ENCODE measurements around the gene CFHR5.
A peak's percentile ranks its signal among the peaks of the same experiment; 100 is the strongest.
"Not testable (repeated sequence)": the region's sequence is repeated elsewhere in the genome, so short reads cannot be mapped to it uniquely, and the experiment has no call there.

CFHR5 gene

GRCh38 chr1:196977278-196977677 is at the start of gene CFHR5:
TSS of gene CFHR5 (plus strand) at chr1:196977556. CDS start at chr1:196977665, 109 bp downstream.
- ATAC-seq (no peak), DNase-seq (ENCODE audit: low spot score in 2 of 2) (no peak)
- no peaks in the 10 kb centered on the region for H3K4me1 Mint-ChIP-seq
- H3K27ac Mint-ChIP-seq, result no peak within 1 kb of the TSS
- no peaks in the 10 kb centered on the region for H3K9me3 Mint-ChIP-seq
- H3K36me3 Mint-ChIP-seq, result no peaks in the 10 kb centered on the region
- H3K4me3 Mint-ChIP-seq, result no peak within 1 kb of the TSS

GRCh38 chr1:196932853-196933252 is 44.5 kb upstream of the CFHR5 start:
- not testable (repeated sequence) for H3K4me3 Mint-ChIP-seq; H3K4me1 Mint-ChIP-seq; ATAC-seq; H3K27ac Mint-ChIP-seq; H3K9me3 Mint-ChIP-seq; H3K36me3 Mint-ChIP-seq; DNase-seq (ENCODE audit: low spot score in 2 of 2)

- Mint-ChIP-seq H3K9me3 (no peaks in the 10 kb centered on the region), H3K4me1 (no peaks in the 10 kb centered on the region), H3K4me3 (no peak overlapping the region), H3K36me3 (no peaks in the 10 kb centered on the region), H3K27ac (no peak overlapping the region)
- no peak for DNase-seq (ENCODE audit: low spot score in 2 of 2)
- ATAC-seq, result peak; percentile 40
Observed at GRCh38 chr1:196933531-196934189, 43.7 kb upstream of the CFHR5 start.

- DNase-seq (ENCODE audit: low spot score in 2 of 2); ATAC-seq; H3K36me3 Mint-ChIP-seq; H3K9me3 Mint-ChIP-seq; H3K27ac Mint-ChIP-seq; H3K4me3 Mint-ChIP-seq; H3K4me1 Mint-ChIP-seq: not testable (repeated sequence)
Observed at GRCh38 chr1:196941474-196941873, 35.9 kb upstream of the CFHR5 start.

- not testable (repeated sequence) for DNase-seq (ENCODE audit: low spot score in 2 of 2); H3K4me1 Mint-ChIP-seq; H3K27ac Mint-ChIP-seq; H3K36me3 Mint-ChIP-seq; H3K4me3 Mint-ChIP-seq; ATAC-seq; H3K9me3 Mint-ChIP-seq
Observed at GRCh38 chr1:196943568-196943967, 33.8 kb upstream of the CFHR5 start, which contains the start of gene CFHR2. TSS of gene CFHR2 (plus strand) at chr1:196943738. CDS start at chr1:196943881, 143 bp downstream.

GRCh38 chr1:196951711-196952394 is 25.5 kb upstream of the CFHR5 start:
- ATAC-seq (no peak), DNase-seq (ENCODE audit: low spot score in 2 of 2) (no peak)
- Mint-ChIP-seq H3K4me3 (no peak overlapping the region), H3K9me3 (peaks cover 3% of the 10 kb centered on the region), H3K36me3 (no peaks in the 10 kb centered on the region), H3K4me1 (no peaks in the 10 kb centered on the region), H3K27ac (no peak overlapping the region)

- Mint-ChIP-seq H3K36me3 (no peaks in the 10 kb centered on the region), H3K9me3 (peaks cover 3% of the 10 kb centered on the region), H3K4me3 (no peak overlapping the region), H3K4me1 (no peaks in the 10 kb centered on the region), H3K27ac (no peak overlapping the region)
- DNase-seq (ENCODE audit: low spot score in 2 of 2) (no peak), ATAC-seq (no peak)
Observed at GRCh38 chr1:196954778-196955177, 22.6 kb upstream of the CFHR5 start.

GRCh38 chr1:196955926-196956325 is 21.4 kb upstream of the CFHR5 start:
- ATAC-seq (no peak), DNase-seq (ENCODE audit: low spot score in 2 of 2) (no peak)
- Mint-ChIP-seq H3K36me3 (no peaks in the 10 kb centered on the region), H3K27ac (no peak overlapping the region), H3K4me1 (no peaks in the 10 kb centered on the region), H3K9me3 (peaks cover 3% of the 10 kb centered on the region), H3K4me3 (no peak overlapping the region)

- DNase-seq (ENCODE audit: low spot score in 2 of 2), result no peak
- no peaks in the 10 kb centered on the region for H3K9me3 Mint-ChIP-seq
- H3K27ac Mint-ChIP-seq, result no peak overlapping the region
- H3K4me3 Mint-ChIP-seq, result no peak overlapping the region
- no peaks in the 10 kb centered on the region for H3K4me1 Mint-ChIP-seq
- ATAC-seq, result no peak
- H3K36me3 Mint-ChIP-seq, result no peaks in the 10 kb centered on the region
Observed at GRCh38 chr1:196960854-196961253, 16.5 kb upstream of the CFHR5 start.

GRCh38 chr1:196970182-196970581 is 7.2 kb upstream of the CFHR5 start:
- Mint-ChIP-seq H3K9me3 (no peaks in the 10 kb centered on the region), H3K36me3 (no peaks in the 10 kb centered on the region), H3K4me3 (no peak overlapping the region), H3K4me1 (no peaks in the 10 kb centered on the region), H3K27ac (no peak overlapping the region)
- ATAC-seq, result no peak
- DNase-seq (ENCODE audit: low spot score in 2 of 2), result no peak

GRCh38 chr1:196976278-196976677 is 1.1 kb upstream of the CFHR5 start:
- H3K9me3 Mint-ChIP-seq, result no peaks in the 10 kb centered on the region
- DNase-seq (ENCODE audit: low spot score in 2 of 2) (no peak), ATAC-seq (no peak)
- H3K4me3 Mint-ChIP-seq, result no peak overlapping the region
- no peak overlapping the region for H3K27ac Mint-ChIP-seq
- H3K36me3 Mint-ChIP-seq, result no peaks in the 10 kb centered on the region
- no peaks in the 10 kb centered on the region for H3K4me1 Mint-ChIP-seq

- no peak for DNase-seq (ENCODE audit: low spot score in 2 of 2)
- no peak overlapping the region for H3K4me3 Mint-ChIP-seq
- H3K4me1 Mint-ChIP-seq, result no peaks in the 10 kb centered on the region
- H3K9me3 Mint-ChIP-seq, result no peaks in the 10 kb centered on the region
- no peak overlapping the region for H3K27ac Mint-ChIP-seq
- H3K36me3 Mint-ChIP-seq, result no peaks in the 10 kb centered on the region
- no peak for ATAC-seq
Observed at GRCh38 chr1:196980859-196981258, 3.5 kb downstream of the CFHR5 start.

- not testable (repeated sequence) for H3K9me3 Mint-ChIP-seq; DNase-seq (ENCODE audit: low spot score in 2 of 2); H3K36me3 Mint-ChIP-seq; H3K27ac Mint-ChIP-seq; H3K4me3 Mint-ChIP-seq; H3K4me1 Mint-ChIP-seq; ATAC-seq
Observed at GRCh38 chr1:196982247-196982646, 4.9 kb downstream of the CFHR5 start.

- not testable (repeated sequence) for H3K4me1 Mint-ChIP-seq; H3K4me3 Mint-ChIP-seq; H3K27ac Mint-ChIP-seq; H3K9me3 Mint-ChIP-seq; DNase-seq (ENCODE audit: low spot score in 2 of 2); ATAC-seq; H3K36me3 Mint-ChIP-seq
Observed at GRCh38 chr1:196991919-196992651, 14.7 kb downstream of the CFHR5 start.

GRCh38 chr1:196993916-196994315 is 16.6 kb downstream of the CFHR5 start:
- Mint-ChIP-seq H3K4me3 (no peak overlapping the region), H3K36me3 (no peaks in the 10 kb centered on the region), H3K27ac (no peak overlapping the region), H3K9me3 (no peaks in the 10 kb centered on the region), H3K4me1 (no peaks in the 10 kb centered on the region)
- DNase-seq (ENCODE audit: low spot score in 2 of 2) (no peak), ATAC-seq (no peak)

- DNase-seq (ENCODE audit: low spot score in 2 of 2), result no peak
- H3K27ac Mint-ChIP-seq, result no peak overlapping the region
Observed at GRCh38 chr1:196997423-196997822, 20.1 kb downstream of the CFHR5 start.

More at GRCh38 chr1:196997423-196997822, 20.1 kb downstream of the CFHR5 start:
- H3K4me3 Mint-ChIP-seq, result no peak overlapping the region
- no peaks in the 10 kb centered on the region for H3K36me3 Mint-ChIP-seq
- no peaks in the 10 kb centered on the region for H3K9me3 Mint-ChIP-seq
- no peaks in the 10 kb centered on the region for H3K4me1 Mint-ChIP-seq
- ATAC-seq, result peak; percentile 51
